Testis (tissue), 3 donors: ENCODE data around the gene RASSF3. TPM values are rescaled to one million over a fixed set of nuclear protein-coding genes. Genes with fewer than 3 reads are reported as not detected.

Experiments used
- DNase-seq: peaks from one replicate; pipeline ENCODE4 v3.0.0-alpha.2; 2019
- H3K27ac ChIP-seq, 2 donors: fragments of 200-600 bp; sonication (generic); one replicate each; pipeline ENCODE4 v1.5.1; 2019
- H3K27me3 ChIP-seq: fragments of 200-600 bp; sonication (generic); one replicate; pipeline ENCODE4 v1.5.1; 2019
- H3K36me3 ChIP-seq: fragments of 200-600 bp; sonication (generic); one replicate; pipeline ENCODE4 v1.5.1; 2017; ENCODE audit warnings: low read depth; ENCODE audit errors: missing control alignments
- H3K4me1 ChIP-seq: fragments of 200-600 bp; sonication (generic); one replicate; pipeline ENCODE4 v1.5.1; 2019
- H3K4me3 ChIP-seq, 2 donors: fragments of 200-600 bp; sonication (generic); one replicate each; pipeline ENCODE4 v1.5.1; 2017 to 2019
- H3K9me3 ChIP-seq: fragments of 200-600 bp; sonication (generic); one replicate; pipeline ENCODE4 v1.5.1; 2017
- POLR2A ChIP-seq: fragments of 450-650 bp; IDR thresholded peaks from one replicate; pipeline ENCODE4 v1.6.1; 2017; ENCODE audit warnings: antibody characterized with exemption, mild to moderate bottlenecking, moderate library complexity
- WGBS, 2 donors: methylation state at CpG; one replicate each; pipeline ENCODE4 v1.1.5; 2018; 5-methylcytosine and 5-hydroxymethylcytosine counted together
- intact Hi-C: fragments of 100-400 bp; cut with DNase I; formaldehyde crosslinking; loops from one replicate; pipeline ENCODE4 v1.15.1; 2023; ENCODE audit warnings: low total_unique reads
- polyA plus RNA-seq: library from polyadenylated mRNA; stranded (reverse); fragments of 350-450 nt; fragmentation: Illumina TruSeq; extraction: RNeasy Lipid Tissue Mini Kit (QIAGEN cat#74804); gene quantifications from one replicate; pipeline ENCODE4 v1.2.3, GENCODE V29; 2014; ENCODE audit warnings: low read depth, low replicate concordance; ENCODE audit not compliant: insufficient read depth
- total RNA-seq, 2 donors: library from RNA; depleted of rRNA; stranded (reverse); fragments of >200 nt; gene quantifications; one replicate each; pipeline ENCODE4 v1.2.3, GENCODE V29; 2016
- TF ChIP-seq, protein P1 (sequence below), 3 experiments: fragments of 450-650 bp in 2 of 3; fragments of 200-600 bp in 1 of 3; sonication (generic) in 1 of 3; IDR thresholded peaks; one replicate each; pipeline ENCODE4 v1.5.1; 2016 to 2019; ENCODE audit warnings: antibody characterized with exemption in 3 of 3, mild to moderate bottlenecking in 2 of 3, moderate library complexity in 1 of 3

Gene RASSF3
- total and polyA plus RNA-seq, 3 donors from 2014 or later: 20.3 to 27.5 (median 26.4) TPM

DNA sequence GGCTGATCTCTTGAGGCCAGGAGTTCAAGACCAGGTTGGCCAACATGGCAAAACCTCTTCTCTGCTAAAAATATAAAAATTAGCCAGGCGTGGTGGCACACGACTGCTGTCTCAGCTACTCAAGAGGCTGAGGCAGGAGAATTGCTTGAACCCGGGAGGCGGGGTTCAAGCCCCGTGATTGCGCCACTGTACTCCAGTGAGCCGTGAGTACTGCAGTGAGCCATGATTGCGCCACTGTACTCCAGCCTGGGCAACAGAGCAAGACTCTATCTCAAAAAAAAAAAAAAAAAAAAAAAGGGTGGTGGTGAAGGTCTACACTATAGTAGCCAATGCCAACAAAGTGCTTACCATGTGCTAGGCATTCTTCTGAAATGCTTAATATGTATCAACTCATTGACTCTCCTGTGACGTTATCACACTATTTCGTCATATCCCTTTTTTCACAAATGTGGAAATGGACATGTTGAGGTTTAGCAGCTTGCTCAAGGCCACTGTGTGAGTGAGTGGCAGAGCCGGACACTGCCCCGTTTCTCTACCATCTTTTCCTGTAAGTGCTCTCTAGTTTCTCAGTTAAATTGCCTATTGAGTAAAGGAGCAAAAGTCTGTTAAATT is 89.3 kb downstream of the RASSF3 start:
- TF ChIP-seq, protein P1, sequence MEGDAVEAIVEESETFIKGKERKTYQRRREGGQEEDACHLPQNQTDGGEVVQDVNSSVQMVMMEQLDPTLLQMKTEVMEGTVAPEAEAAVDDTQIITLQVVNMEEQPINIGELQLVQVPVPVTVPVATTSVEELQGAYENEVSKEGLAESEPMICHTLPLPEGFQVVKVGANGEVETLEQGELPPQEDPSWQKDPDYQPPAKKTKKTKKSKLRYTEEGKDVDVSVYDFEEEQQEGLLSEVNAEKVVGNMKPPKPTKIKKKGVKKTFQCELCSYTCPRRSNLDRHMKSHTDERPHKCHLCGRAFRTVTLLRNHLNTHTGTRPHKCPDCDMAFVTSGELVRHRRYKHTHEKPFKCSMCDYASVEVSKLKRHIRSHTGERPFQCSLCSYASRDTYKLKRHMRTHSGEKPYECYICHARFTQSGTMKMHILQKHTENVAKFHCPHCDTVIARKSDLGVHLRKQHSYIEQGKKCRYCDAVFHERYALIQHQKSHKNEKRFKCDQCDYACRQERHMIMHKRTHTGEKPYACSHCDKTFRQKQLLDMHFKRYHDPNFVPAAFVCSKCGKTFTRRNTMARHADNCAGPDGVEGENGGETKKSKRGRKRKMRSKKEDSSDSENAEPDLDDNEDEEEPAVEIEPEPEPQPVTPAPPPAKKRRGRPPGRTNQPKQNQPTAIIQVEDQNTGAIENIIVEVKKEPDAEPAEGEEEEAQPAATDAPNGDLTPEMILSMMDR (IDR thresholded peaks at IDR 0.05): no peak
- TF ChIP-seq POLR2A: no peak
- H3K9me3 ChIP-seq: no peaks in the 10 kb centered on the region
- WGBS, 2 donors: 85 to 89% methylated on average over 12 of the region's 12 CpGs
- no peak overlapping the region for H3K27ac ChIP-seq
- no peak for DNase-seq
- no peaks in the 10 kb centered on the region for H3K36me3 ChIP-seq
- no peak overlapping the region for H3K4me3 ChIP-seq
- H3K27me3 ChIP-seq: no peaks in the 10 kb centered on the region
- intact Hi-C loops: no loop called here
- H3K4me1 ChIP-seq: no peaks in the 10 kb centered on the region

DNA sequence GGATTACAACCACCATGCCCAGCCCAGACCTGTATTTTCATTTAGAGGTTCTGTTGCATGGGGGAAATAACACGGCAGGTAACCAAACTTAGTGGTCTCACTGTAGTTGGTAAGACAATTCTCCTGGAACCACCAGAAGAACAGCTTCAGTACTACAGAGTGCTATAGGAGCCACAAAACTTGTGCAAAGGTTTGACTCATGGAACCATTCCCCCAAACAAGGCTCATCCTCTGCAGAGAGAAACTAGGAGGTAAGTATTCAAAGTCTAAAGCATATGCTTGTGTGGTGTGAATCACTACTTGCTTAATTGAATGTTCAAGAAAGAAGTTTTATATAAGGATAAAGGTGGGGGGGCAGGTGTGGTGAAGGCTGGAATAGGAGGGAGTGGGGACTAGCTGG is 90.2 kb downstream of the RASSF3 start:
- Histone ChIP-seq H3K4me3 (no peak overlapping the region), H3K4me1 (no peaks in the 10 kb centered on the region), H3K27me3 (no peaks in the 10 kb centered on the region), H3K27ac (no peak overlapping the region), H3K9me3 (no peaks in the 10 kb centered on the region), H3K36me3 (no peaks in the 10 kb centered on the region)
- no peak for DNase-seq
- TF ChIP-seq POLR2A: no peak
- TF ChIP-seq, protein P1 (IDR thresholded peaks at IDR 0.05): no peak
- 80 to 100% methylated on average over 1 of the region's 1 CpG for WGBS, 2 donors
- intact Hi-C loops: no loop called here

DNA sequence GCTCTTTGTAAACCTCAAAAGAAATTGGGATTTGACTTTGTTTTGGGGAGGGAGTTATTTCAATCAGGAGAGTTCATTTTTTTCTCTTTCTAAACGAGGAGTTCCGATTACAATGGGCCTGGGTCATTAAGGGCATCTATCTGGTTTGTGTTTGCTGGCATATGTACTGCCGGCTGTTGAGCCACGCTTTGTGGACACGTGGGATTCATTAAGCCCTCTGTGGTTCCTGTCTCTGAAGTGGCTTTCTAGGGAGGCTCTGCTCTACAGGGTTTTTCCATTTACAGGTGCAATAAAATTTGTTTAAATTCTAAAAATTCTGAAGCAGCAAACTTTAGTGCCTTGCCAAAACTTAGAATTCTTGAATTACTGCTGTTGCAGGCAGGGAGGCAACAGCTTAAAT is 91.0 kb downstream of the RASSF3 start:
- DNase-seq: no peak
- H3K4me3 ChIP-seq: no peak overlapping the region
- no peak overlapping the region for H3K27ac ChIP-seq
- no peaks in the 10 kb centered on the region for H3K9me3 ChIP-seq
- TF ChIP-seq, protein P1 (IDR thresholded peaks at IDR 0.05): no peak
- no peak for TF ChIP-seq POLR2A
- intact Hi-C loops: no loop called here
- WGBS, 2 donors: 59 to 78% methylated on average over 5 of the region's 5 CpGs
- H3K27me3 ChIP-seq: no peaks in the 10 kb centered on the region
- H3K4me1 ChIP-seq: no peaks in the 10 kb centered on the region
- no peaks in the 10 kb centered on the region for H3K36me3 ChIP-seq

DNA sequence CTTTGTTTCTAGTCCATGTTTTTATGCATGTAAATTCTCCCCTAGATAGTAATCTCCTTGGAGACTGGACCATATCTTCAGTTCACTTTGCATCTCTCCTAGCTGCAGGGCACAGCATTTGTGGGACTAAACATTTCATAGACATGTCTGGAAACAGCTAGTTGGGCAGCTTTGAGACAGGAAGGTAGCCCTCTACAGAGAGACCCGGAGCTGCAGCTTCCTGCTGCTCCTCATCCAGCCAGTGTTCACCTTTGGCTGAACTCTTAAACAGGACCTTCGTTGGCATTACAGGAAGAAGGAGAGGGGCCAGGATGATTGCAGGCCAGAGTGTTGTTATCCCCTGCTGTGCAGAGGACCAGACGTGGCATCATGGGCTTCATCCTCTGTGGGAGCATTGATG is 96.0 kb downstream of the RASSF3 start:
- Histone ChIP-seq H3K27ac (no peak overlapping the region), H3K4me3 (no peak overlapping the region)
- DNase-seq: no peak

DNA sequence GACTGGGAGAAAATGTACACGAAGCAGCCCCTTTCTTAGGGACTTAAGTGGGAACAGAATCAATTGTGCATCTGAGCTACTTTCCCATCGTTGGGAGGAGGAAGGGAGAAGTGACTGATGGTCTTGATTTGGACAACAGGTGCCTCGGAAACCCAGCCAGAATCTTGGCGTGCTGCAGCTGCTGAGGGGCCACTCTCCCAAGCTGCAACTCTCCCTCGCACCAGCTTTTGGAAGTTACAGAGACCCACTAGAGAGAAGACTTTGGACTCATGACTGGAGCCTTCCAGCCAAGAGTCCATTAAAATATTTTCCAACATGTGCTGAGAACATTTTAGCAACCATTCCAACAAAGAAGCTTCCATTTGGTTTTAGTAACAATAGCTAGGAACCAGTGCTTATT is 96.6 kb downstream of the RASSF3 start:
- Histone ChIP-seq H3K27me3 (no peaks in the 10 kb centered on the region), H3K36me3 (no peaks in the 10 kb centered on the region), H3K9me3 (no peaks in the 10 kb centered on the region), H3K4me1 (no peaks in the 10 kb centered on the region), H3K27ac (no peak overlapping the region), H3K4me3 (no peak overlapping the region)
- DNase-seq: no peak
- intact Hi-C loops: no loop called here
- 55 to 68% methylated on average over 5 of the region's 5 CpGs for WGBS, 2 donors
- TF ChIP-seq POLR2A: no peak
- TF ChIP-seq, protein P1 (IDR thresholded peaks at IDR 0.05): no peak

More for the DNA sequence above, 96.0 kb downstream of the RASSF3 start:
- intact Hi-C loops: no loop called here
- H3K9me3 ChIP-seq: no peaks in the 10 kb centered on the region
- no peaks in the 10 kb centered on the region for H3K4me1 ChIP-seq
- no peaks in the 10 kb centered on the region for H3K36me3 ChIP-seq
- TF ChIP-seq, protein P1 (IDR thresholded peaks at IDR 0.05): no peak
- no peak for TF ChIP-seq POLR2A
- no peaks in the 10 kb centered on the region for H3K27me3 ChIP-seq
- 32 to 55% methylated on average over 2 to 3 of the region's 3 CpGs for WGBS, 2 donors
